Sigmoid colon (tissue), 4 donors: ENCODE results near the gene NAGPA.

Source experiments
- CTCF ChIP-seq, 4 experiments: fragments of 450-650 bp in 3 of 4; fragments of 200-600 bp in 1 of 4; IDR thresholded peaks; one replicate each; pipeline ENCODE4 v1.5.1; 2016 to 2019; ENCODE audit warnings: antibody characterized with exemption in 4 of 4, mild to moderate bottlenecking in 3 of 4, moderate library complexity in 2 of 4
- EP300 ChIP-seq, 4 donors: sonication (generic); formaldehyde crosslinking; IDR thresholded peaks; one replicate each; pipeline ENCODE4 v1.6.1; 2017; ENCODE audit warnings: antibody characterized with exemption in 4 of 4
- POLR2A ChIP-seq, 2 donors: fragments of 450-650 bp; IDR thresholded peaks; one replicate each; pipeline ENCODE4 v1.6.1; 2016; ENCODE audit warnings: antibody characterized with exemption in 2 of 2, mild to moderate bottlenecking in 2 of 2, moderate library complexity in 2 of 2
- POLR2AphosphoS5 ChIP-seq, 4 donors: sonication (generic); formaldehyde crosslinking; IDR thresholded peaks; one replicate each; pipeline ENCODE4 v1.6.1; 2017; ENCODE audit warnings: antibody characterized with exemption in 4 of 4

DNA sequence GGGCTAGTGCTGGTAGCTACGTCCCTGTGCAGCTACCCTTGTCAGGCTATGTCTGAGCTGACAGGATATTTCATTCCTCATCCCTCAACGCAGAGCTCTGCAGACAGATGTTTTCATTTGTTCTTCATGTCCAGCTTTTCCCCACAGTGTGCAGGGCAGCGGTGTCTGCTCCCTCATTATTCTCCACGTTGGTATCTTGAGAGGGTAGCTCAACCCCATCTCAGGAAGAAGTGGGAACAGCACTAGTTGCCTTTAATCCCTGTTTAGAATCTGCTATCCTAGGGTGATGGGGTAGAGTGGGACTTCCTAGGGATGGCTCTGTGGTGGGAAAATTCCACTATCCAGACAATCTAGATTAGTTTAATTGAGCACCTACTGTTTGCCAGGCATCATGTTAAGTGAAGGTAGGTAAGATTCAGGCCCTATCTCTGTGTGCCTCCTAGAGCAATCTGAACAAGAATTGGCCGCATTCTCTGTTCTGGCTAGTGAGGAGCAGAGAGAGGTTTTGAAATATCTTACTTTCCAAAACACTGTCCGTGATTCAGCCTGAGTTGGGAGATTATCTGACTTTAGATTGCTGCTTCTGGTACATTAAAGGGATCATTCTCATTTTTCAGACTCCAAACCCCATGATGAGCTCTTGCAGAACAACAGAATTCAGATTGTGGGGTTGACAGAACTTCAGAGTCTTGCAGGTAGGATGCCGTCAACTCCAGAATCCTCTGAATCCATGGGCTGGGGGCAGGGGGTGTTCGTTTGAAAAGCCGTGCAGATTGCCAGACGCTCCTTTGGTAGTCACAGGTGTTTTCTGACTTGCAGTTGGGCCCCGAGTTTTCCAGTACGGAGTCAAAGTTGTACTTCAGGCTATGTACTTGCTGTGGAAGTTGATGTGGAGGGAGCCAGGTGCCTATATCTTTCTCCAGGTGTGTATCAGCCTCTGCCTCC lies 38.9 kb upstream of the NAGPA start:
- no peak for TF ChIP-seq CTCF (IDR thresholded peaks at IDR 0.05)
- TF ChIP-seq POLR2A (IDR thresholded peaks at IDR 0.05): no peak
- TF ChIP-seq EP300 (IDR thresholded peaks at IDR 0.05): no peak
- TF ChIP-seq POLR2AphosphoS5 (IDR thresholded peaks at IDR 0.05): no peak
